LNCaP clone FGC (cell line): ENCODE results near the gene NDST1.

Experiments
- DNase-seq: peaks from one replicate; pipeline ENCODE4 v3.0.0-alpha.2; 2011; ENCODE audit warnings: low read depth
- H3K4me3 ChIP-seq: 2 replicates; pipeline ENCODE4 v1.5.1; 2011; ENCODE audit warnings: mild to moderate bottlenecking, low read depth, low read length, control low read depth
- CTCF ChIP-seq: IDR thresholded peaks from 2 replicates; pipeline ENCODE4 v1.5.1; 2012; ENCODE audit warnings: mild to moderate bottlenecking; ENCODE audit not compliant: control insufficient read depth, insufficient read depth; ENCODE audit errors: extremely low read depth

NDST1 gene

GRCh38 chr5:150587016-150587415, 79.1 kb downstream of the NDST1 start:
- TF ChIP-seq CTCF, result no peak
- H3K4me3 ChIP-seq, result no peak overlapping the region

GRCh38 chr5:150587856-150588595, 80.1 kb downstream of the NDST1 start:
- DNase-seq, result no peak

More at GRCh38 chr5:150587016-150587415, 79.1 kb downstream of the NDST1 start:
- no peak for DNase-seq

GRCh38 chr5:150588596-150588890, 80.6 kb downstream of the NDST1 start:
- no peak for DNase-seq
- no peak for TF ChIP-seq CTCF

More at GRCh38 chr5:150587856-150588595, 80.1 kb downstream of the NDST1 start:
- TF ChIP-seq CTCF, result no peak
- no peak overlapping the region for H3K4me3 ChIP-seq

GRCh38 chr5:150589862-150590601, 82.1 kb downstream of the NDST1 start:
- no peak overlapping the region for H3K4me3 ChIP-seq
- no peak for DNase-seq

More at GRCh38 chr5:150588596-150588890, 80.6 kb downstream of the NDST1 start:
- H3K4me3 ChIP-seq, result no peak overlapping the region

GRCh38 chr5:150590979-150591695, 83.2 kb downstream of the NDST1 start:
- no peak for DNase-seq
- no peak for TF ChIP-seq CTCF
- H3K4me3 ChIP-seq, result no peak overlapping the region

More at GRCh38 chr5:150589862-150590601, 82.1 kb downstream of the NDST1 start:
- TF ChIP-seq CTCF, result no peak

GRCh38 chr5:150593593-150593992, 85.7 kb downstream of the NDST1 start:
- no peak for DNase-seq
- no peak overlapping the region for H3K4me3 ChIP-seq
- TF ChIP-seq CTCF, result no peak
